ENCODE results near the gene STEAP3. TPM values are rescaled to one million over a fixed set of nuclear protein-coding genes. Genes with fewer than 3 reads are reported as not detected.

Gene STEAP3
- total RNA-seq, 4 donors from 2014 or later: 18.3 to 21.7 (median 20.6) TPM

DNA sequence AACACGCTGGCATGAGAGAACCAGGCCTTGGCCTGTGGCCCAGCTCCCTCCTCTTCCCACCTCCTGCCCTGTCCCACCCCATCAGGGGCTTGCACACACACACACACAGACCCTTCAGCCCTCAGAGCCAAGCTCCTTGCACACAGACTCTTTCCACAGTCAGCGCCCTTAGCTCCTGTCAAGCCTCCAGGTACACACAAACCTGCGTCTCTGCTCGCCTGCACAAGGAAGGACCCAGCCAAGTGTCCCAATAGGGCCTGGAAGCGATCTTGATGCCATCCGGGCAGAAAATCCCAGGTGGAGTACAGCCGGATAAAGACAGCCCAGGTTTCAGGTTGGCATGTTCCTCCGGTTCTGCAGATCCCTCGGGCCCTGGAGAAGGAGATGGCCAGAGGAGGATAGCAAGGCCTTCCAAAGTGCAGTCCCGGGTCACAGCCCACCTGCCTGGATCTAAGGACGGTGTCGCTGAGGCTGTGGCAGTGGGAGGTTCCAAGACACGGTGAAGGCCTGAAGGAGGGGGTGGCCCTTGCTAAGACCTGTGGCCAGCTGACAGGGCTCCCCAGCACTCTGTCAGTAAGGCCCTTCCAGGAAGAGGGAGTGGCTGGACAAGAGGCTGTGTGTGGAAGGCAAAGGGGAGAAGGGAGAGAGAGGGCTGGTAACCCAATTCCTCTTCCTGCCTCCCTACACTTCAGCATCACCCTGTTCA lies 18.5 kb upstream of the STEAP3 start:
- Histone ChIP-seq H3K27me3 (no peaks in the 10 kb centered on the region), H3K4me3 (no peak overlapping the region), H3K9me3 (no peaks in the 10 kb centered on the region), H3K4me1 (no peaks in the 10 kb centered on the region), H3K27ac (no peak overlapping the region), H3K36me3 (no peaks in the 10 kb centered on the region)
- DNase-seq (ENCODE audit: low spot score in 2 of 2): no peak
- WGBS: 76% methylated on average over 10 of the region's 13 CpGs
- TF ChIP-seq CTCF (IDR thresholded peaks at IDR 0.05) (no peak), EP300 (IDR thresholded peaks at IDR 0.05) (no peak), POLR2A (IDR thresholded peaks at IDR 0.05) (no peak), POLR2AphosphoS5 (IDR thresholded peaks at IDR 0.05) (no peak)

- Histone ChIP-seq H3K9me3 (no peaks in the 10 kb centered on the region), H3K4me3 (no peak overlapping the region), H3K27me3 (no peaks in the 10 kb centered on the region), H3K4me1 (no peaks in the 10 kb centered on the region), H3K36me3 (no peaks in the 10 kb centered on the region), H3K27ac (no peak overlapping the region)
- 79% methylated on average over 2 of the region's 2 CpGs for WGBS
- TF ChIP-seq EP300 (IDR thresholded peaks at IDR 0.05): no peak
- TF ChIP-seq POLR2AphosphoS5 (IDR thresholded peaks at IDR 0.05): no peak
- TF ChIP-seq CTCF (IDR thresholded peaks at IDR 0.05): no peak
- TF ChIP-seq POLR2A (IDR thresholded peaks at IDR 0.05): no peak
- no peak for DNase-seq (ENCODE audit: low spot score in 2 of 2)
These were observed 17.4 kb upstream of the STEAP3 start for GRCh38 chr2:119206201-119206600.

GRCh38 chr2:119207447-119207846 lies 16.2 kb upstream of the STEAP3 start:
- TF ChIP-seq POLR2A (IDR thresholded peaks at IDR 0.05): no peak
- TF ChIP-seq CTCF (IDR thresholded peaks at IDR 0.05): no peak
- no peak for TF ChIP-seq EP300 (IDR thresholded peaks at IDR 0.05)
- TF ChIP-seq POLR2AphosphoS5 (IDR thresholded peaks at IDR 0.05): no peak
- Histone ChIP-seq H3K27ac (no peak overlapping the region), H3K27me3 (no peaks in the 10 kb centered on the region), H3K4me3 (no peak overlapping the region), H3K36me3 (no peaks in the 10 kb centered on the region), H3K9me3 (no peaks in the 10 kb centered on the region), H3K4me1 (no peaks in the 10 kb centered on the region)
- no peak for DNase-seq (ENCODE audit: low spot score in 2 of 2)
- 76% methylated on average over 2 of the region's 2 CpGs for WGBS

DNA sequence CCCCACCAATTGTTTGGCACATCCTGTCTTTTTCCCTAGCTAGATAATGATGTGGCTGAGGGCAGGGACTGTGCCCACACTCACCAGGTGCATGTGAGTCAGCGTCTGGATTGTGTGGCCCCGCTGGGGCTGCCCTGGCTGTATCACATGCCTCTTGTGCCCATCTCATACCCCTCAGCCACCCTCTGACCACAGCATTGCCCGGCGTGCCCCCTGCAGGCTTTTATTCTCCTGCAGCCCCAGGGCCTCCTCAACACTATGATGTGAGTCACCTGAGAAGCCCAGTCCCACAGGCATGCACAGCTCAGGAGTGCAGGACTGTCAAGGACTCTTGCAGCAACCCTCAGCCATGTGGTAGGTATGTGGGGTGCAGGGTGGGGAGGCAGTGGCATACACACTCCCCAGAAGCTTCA lies 14.8 kb upstream of the STEAP3 start:
- WGBS: 55% methylated on average over 4 of the region's 4 CpGs
- H3K4me1 ChIP-seq: no peaks in the 10 kb centered on the region
- no peak for DNase-seq (ENCODE audit: low spot score in 2 of 2)
- H3K36me3 ChIP-seq: no peaks in the 10 kb centered on the region
- no peaks in the 10 kb centered on the region for H3K27me3 ChIP-seq
- TF ChIP-seq EP300 (IDR thresholded peaks at IDR 0.05) (no peak), CTCF (IDR thresholded peaks at IDR 0.05) (no peak), POLR2AphosphoS5 (IDR thresholded peaks at IDR 0.05) (no peak), POLR2A (IDR thresholded peaks at IDR 0.05) (no peak)
- H3K9me3 ChIP-seq: no peaks in the 10 kb centered on the region
- H3K4me3 ChIP-seq: no peak overlapping the region
- no peak overlapping the region for H3K27ac ChIP-seq

DNA sequence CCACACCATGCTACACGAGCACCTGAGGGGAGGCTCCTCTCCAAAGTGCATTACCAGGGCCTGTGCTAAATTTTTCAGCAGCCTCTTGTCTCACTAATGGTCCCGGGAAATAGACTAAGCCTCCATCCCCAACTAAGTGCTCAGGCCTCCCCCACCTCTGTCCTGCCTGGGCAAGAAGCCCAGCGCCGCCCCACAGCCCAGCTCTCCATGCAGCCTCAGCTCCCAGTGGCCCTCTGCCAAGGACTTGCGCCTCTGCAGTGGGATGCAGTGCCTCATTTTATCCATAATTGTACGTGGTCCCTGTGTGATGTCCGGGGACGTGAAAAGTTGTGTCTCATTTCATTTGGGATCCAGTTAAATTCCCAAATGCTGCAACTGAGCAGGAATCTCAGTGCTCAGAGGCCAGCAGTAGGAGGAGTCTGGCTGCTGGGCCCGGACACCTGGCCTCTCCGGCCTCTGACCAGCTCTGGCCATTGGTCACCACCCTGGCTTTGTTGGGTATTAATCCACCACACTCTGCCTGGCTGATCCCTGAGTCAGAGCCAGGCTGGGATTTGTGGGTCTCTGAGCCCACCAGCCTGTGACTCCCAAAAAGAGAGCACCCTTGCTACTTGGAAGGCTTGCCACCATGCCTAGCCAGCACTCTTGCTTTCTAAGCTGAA lies 11.4 kb upstream of the STEAP3 start:
- Histone ChIP-seq H3K36me3 (no peaks in the 10 kb centered on the region), H3K27ac (no peak overlapping the region), H3K4me1 (peaks cover 5% of the 10 kb centered on the region), H3K9me3 (no peaks in the 10 kb centered on the region), H3K27me3 (no peaks in the 10 kb centered on the region), H3K4me3 (no peak overlapping the region)
- TF ChIP-seq POLR2AphosphoS5 (IDR thresholded peaks at IDR 0.05) (no peak), CTCF (IDR thresholded peaks at IDR 0.05) (no peak), EP300 (IDR thresholded peaks at IDR 0.05) (no peak), POLR2A (IDR thresholded peaks at IDR 0.05) (no peak)
- no peak for DNase-seq (ENCODE audit: low spot score in 2 of 2)
- 87% methylated on average over 7 of the region's 10 CpGs for WGBS

All from suprapubic skin (tissue), 4 donors.